Stimulated activated CD4-positive, alpha-beta T cell treated with anti-CD3 and anti-CD28 coated beads, Interleukin-15, amount 100 ng/mL, for 1 hour (primary cell): ENCODE results near the gene LRP2.
A peak's percentile ranks its signal among the peaks of the same experiment; 100 is the strongest.
"Not testable (repeated sequence)": the region's sequence is repeated elsewhere in the genome, so short reads cannot be mapped to it uniquely, and the experiment has no call there.

Source experiments
- DNase-seq, 2 donors: peaks; one replicate each; pipeline ENCODE4 v3.0.0-alpha.2; 2020; ENCODE audit warnings: low read depth in 1 of 2, low spot score in 1 of 2

The LRP2 gene

GRCh38 chr2:169178804-169179390 is 183.4 kb downstream of the LRP2 start:
- no peak for DNase-seq

- no peak for DNase-seq
These were observed 184.0 kb downstream of the LRP2 start for GRCh38 chr2:169178364-169178763.

GRCh38 chr2:169175112-169175511 is 187.2 kb downstream of the LRP2 start:
- no peak for DNase-seq

GRCh38 chr2:169173876-169174275 is 188.5 kb downstream of the LRP2 start:
- no peak for DNase-seq

GRCh38 chr2:169172914-169173313 is 189.4 kb downstream of the LRP2 start:
- no peak for DNase-seq

- no peak for DNase-seq
These were observed 190.1 kb downstream of the LRP2 start for GRCh38 chr2:169172151-169172735.

- no peak for DNase-seq
These were observed 196.5 kb downstream of the LRP2 start for GRCh38 chr2:169165791-169166190.

- no peak for DNase-seq
These were observed 198.0 kb downstream of the LRP2 start for GRCh38 chr2:169164311-169164710.

- no peak for DNase-seq
These were observed 199.7 kb downstream of the LRP2 start for GRCh38 chr2:169162613-169163012.

GRCh38 chr2:169160926-169161481 is 201.3 kb downstream of the LRP2 start:
- no peak for DNase-seq

- no peak for DNase-seq
These were observed 202.6 kb downstream of the LRP2 start for GRCh38 chr2:169159686-169160085.

GRCh38 chr2:169158874-169159273 is 203.5 kb downstream of the LRP2 start:
- no peak for DNase-seq

- DNase-seq = no peak
These were observed 216.1 kb downstream of the LRP2 start for GRCh38 chr2:169146220-169146619.

GRCh38 chr2:169143998-169144397 is 218.3 kb downstream of the LRP2 start:
- no peak for DNase-seq

- DNase-seq = peak; percentile 11 to 20
These were observed 220.5 kb downstream of the LRP2 start for GRCh38 chr2:169141713-169142352.

GRCh38 chr2:169139993-169140767 is 222.2 kb downstream of the LRP2 start:
- no peak for DNase-seq

GRCh38 chr2:169139145-169139544 is 223.2 kb downstream of the LRP2 start:
- no peak for DNase-seq

- DNase-seq = no peak
These were observed 224.4 kb downstream of the LRP2 start for GRCh38 chr2:169137924-169138323.

- no peak for DNase-seq
These were observed 225.3 kb downstream of the LRP2 start for GRCh38 chr2:169136885-169137534.

GRCh38 chr2:169136428-169136827 is 225.9 kb downstream of the LRP2 start:
- not testable (repeated sequence) for DNase-seq

- not testable (repeated sequence) for DNase-seq
These were observed 228.1 kb downstream of the LRP2 start for GRCh38 chr2:169134272-169134671.
